ENCODE data around the gene HOOK2.

DNA sequence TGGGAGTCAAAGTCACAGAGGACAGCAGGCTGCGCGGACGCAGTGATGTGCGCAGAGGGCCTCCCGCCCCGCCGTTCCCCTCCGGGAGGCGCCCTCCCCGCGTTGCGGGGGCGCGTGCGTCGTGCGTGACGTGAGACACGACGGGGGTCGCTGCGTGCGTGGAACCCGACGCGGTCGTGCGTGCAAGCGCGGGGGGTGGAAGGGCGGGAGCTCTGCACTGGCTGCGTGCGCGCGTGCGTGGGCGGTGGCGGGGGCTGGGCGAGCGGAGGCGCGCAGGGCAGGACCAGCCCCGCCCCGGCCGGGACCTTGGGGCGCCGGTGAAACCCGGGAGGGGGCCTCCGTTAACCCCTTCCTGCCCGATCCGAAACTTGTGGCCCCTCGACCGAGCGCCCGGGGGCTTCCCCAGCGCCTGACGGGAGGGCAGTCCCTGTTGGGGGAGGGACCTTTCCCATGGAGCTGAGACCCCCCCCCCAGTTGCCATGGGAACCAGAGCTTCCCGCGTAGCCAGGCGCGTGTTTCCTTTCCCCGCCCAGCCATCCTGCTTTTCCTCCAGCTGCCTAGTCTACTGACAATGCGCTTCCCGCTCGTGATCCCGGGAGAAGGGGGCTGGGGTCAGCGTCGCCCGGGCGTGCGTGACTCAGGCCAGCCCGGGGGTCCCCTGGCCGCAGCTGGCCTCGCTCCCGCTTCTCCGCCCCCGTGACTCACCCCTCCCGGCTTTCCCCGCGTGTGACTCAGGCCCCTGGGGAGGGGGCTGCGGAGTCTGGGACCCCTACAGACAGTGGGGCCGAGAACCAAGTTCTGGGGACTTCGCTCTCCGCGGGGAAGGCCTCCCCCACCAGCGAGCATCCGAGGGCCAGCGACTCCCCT, 7.3 kb upstream of the HOOK2 start:
- TF ChIP-seq, protein P1, sequence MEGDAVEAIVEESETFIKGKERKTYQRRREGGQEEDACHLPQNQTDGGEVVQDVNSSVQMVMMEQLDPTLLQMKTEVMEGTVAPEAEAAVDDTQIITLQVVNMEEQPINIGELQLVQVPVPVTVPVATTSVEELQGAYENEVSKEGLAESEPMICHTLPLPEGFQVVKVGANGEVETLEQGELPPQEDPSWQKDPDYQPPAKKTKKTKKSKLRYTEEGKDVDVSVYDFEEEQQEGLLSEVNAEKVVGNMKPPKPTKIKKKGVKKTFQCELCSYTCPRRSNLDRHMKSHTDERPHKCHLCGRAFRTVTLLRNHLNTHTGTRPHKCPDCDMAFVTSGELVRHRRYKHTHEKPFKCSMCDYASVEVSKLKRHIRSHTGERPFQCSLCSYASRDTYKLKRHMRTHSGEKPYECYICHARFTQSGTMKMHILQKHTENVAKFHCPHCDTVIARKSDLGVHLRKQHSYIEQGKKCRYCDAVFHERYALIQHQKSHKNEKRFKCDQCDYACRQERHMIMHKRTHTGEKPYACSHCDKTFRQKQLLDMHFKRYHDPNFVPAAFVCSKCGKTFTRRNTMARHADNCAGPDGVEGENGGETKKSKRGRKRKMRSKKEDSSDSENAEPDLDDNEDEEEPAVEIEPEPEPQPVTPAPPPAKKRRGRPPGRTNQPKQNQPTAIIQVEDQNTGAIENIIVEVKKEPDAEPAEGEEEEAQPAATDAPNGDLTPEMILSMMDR (IDR thresholded peaks at IDR 0.05): no peak
- TF ChIP-seq POLR2AphosphoS5 (IDR thresholded peaks at IDR 0.05) (peak; percentile 70 to 79 (median 76)), POLR2A (IDR thresholded peaks at IDR 0.05) (peak in 1 of 2 donors; percentile 55)

Measured in suprapubic skin (tissue), 4 donors.